Breast epithelium (tissue), 4 donors: Measurements from ENCODE around the gene SARM1. TPM values are rescaled to one million over a fixed set of nuclear protein-coding genes. Genes with fewer than 3 reads are reported as not detected.

Experiments used
- DNase-seq, 2 donors: peaks; one replicate each; pipeline ENCODE4 v3.0.0-alpha.2; 2019; ENCODE audit warnings: low spot score in 2 of 2
- H3K27ac ChIP-seq, 2 donors: fragments of 200-600 bp; sonication (generic) in 1 of 2; one replicate each; pipeline ENCODE4 v1.5.1; 2016 to 2019; ENCODE audit warnings: mild to moderate bottlenecking in 1 of 2
- H3K27me3 ChIP-seq, 2 donors: fragments of 200-600 bp; sonication (generic) in 1 of 2; one replicate each; pipeline versions ENCODE4 v1.5.1 to v1.6.0; 2017 to 2019; ENCODE audit warnings: control low read depth in 1 of 2, mild to moderate bottlenecking in 1 of 2
- H3K36me3 ChIP-seq: fragments of 200-600 bp; one replicate; pipeline ENCODE4 v1.5.1; 2019
- H3K4me1 ChIP-seq, 2 donors: fragments of 200-600 bp; sonication (generic); one replicate each; pipeline ENCODE4 v1.5.1; 2016 to 2019; ENCODE audit warnings: control low read depth in 1 of 2
- H3K4me3 ChIP-seq, 3 donors: fragments of 200-600 bp; sonication (generic); 1 replicate in 2 of 3; 2 replicates in 1 of 3; pipeline ENCODE4 v1.5.1; 2016 to 2019; ENCODE audit warnings: mild to moderate bottlenecking in 3 of 3, moderate library complexity in 2 of 3
- H3K9me3 ChIP-seq, 2 donors: fragments of 200-600 bp; sonication (generic) in 1 of 2; one replicate each; pipeline ENCODE4 v1.5.1; 2016 to 2019; ENCODE audit warnings: control low read depth in 1 of 2
- CTCF ChIP-seq, 3 donors: fragments of 450-650 bp; IDR thresholded peaks; one replicate each; pipeline ENCODE4 v1.5.1; 2016 to 2017; ENCODE audit warnings: antibody characterized with exemption in 3 of 3, mild to moderate bottlenecking in 3 of 3, moderate library complexity in 3 of 3
- POLR2A ChIP-seq: fragments of 450-650 bp; IDR thresholded peaks from one replicate; pipeline ENCODE4 v1.6.1; 2016; ENCODE audit warnings: antibody characterized with exemption, mild to moderate bottlenecking, moderate library complexity
- POLR2AphosphoS5 ChIP-seq, 3 donors: sonication (generic); formaldehyde crosslinking; IDR thresholded peaks; one replicate each; pipeline ENCODE4 v1.6.1; 2017; ENCODE audit warnings: antibody characterized with exemption in 3 of 3
- intact Hi-C: fragments of 100-400 bp; cut with DNase I; formaldehyde crosslinking; loops from one replicate; pipeline ENCODE4 v1.15.1; 2023; ENCODE audit warnings: low total_unique reads
- total RNA-seq, 3 donors: library from RNA; depleted of rRNA; stranded (reverse); fragments of >200 nt; gene quantifications; one replicate each; pipeline ENCODE4 v1.1.0, GENCODE V29; 2016

SARM1 gene
- total RNA-seq, 3 donors from 2014 or later, result 6.4 to 14.3 (median 13.8) TPM

DNA sequence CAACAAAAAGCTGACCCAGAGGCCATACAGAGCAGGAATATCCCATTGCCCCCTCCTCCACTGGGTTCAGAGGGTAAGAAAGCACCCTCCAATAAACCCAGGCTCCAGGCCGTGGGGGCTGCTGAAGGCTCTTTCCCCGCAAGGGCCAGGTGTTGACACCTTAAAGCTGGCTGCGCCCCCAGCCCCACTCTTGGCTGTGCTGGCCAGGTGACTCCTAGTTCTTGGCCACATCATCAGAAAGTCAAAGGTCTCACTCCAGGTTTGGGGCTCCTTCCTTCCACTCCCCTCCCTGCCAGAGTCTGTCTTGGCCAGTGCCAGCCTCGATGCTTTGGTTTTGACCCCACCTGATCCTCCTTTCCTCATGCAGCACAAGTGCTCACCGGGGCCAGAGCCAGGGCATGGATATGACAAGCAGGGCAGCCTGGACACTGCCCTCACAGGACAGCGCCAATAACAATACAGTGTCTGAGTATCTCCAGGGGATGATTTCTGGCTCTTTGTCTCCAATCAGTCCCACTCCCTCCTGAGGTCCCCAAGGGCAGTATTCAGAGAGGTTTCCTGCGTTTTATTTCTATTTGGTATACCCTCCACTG, 26.3 kb downstream of the SARM1 start:
- TF ChIP-seq CTCF (IDR thresholded peaks at IDR 0.05) (no peak), POLR2A (no peak), POLR2AphosphoS5 (IDR thresholded peaks at IDR 0.05) (no peak)
- intact Hi-C loops, result no loop called here
- no peaks in the 10 kb centered on the region for H3K27me3 ChIP-seq
- DNase-seq, result no peak
- no peaks in the 10 kb centered on the region for H3K36me3 ChIP-seq
- no peaks in the 10 kb centered on the region for H3K4me1 ChIP-seq
- H3K4me3 ChIP-seq, result no peak overlapping the region
- H3K27ac ChIP-seq, result no peak overlapping the region
- H3K9me3 ChIP-seq, result no peaks in the 10 kb centered on the region

DNA sequence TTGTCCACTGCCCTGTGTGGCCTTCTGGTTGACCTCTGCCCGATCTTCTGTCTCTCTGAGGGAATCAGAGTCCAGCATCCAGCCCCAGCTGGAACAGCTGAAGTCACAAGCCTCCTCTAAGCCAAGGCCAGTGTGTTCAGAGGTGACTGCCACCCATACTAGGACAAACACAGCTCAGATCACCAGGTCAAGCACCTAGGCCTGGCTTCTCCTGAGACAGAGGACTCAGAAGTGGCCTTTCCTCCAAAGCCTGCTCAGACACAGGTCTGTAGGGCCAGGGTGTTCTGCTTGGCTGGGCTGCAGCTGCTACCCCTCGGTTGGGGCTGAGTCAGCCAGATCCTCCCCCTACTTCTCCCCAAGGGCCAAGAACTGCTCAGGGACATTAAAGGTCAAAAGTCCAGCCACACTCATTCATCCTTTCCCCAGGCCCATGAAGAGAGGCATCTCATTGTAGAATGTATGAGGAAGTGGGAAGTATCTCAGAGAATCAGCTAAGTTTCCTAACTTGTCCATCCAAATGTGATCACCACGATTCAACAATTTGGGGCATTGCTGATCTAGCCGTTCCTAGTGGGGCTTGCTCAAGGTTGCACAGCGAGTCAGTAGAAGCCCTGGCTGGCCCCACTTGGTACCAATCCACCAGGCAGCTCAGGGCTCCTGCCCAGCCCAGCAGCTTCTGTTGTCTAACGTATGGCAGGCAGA, 26.9 kb downstream of the SARM1 start:
- Histone ChIP-seq H3K4me1 (no peaks in the 10 kb centered on the region), H3K4me3 (no peak overlapping the region), H3K9me3 (no peaks in the 10 kb centered on the region), H3K36me3 (no peaks in the 10 kb centered on the region), H3K27ac (peak overlapping the region in 1 of 2 donors; percentile 25), H3K27me3 (no peaks in the 10 kb centered on the region)
- no peak for DNase-seq
- intact Hi-C loops, result no loop called here
- TF ChIP-seq POLR2AphosphoS5 (IDR thresholded peaks at IDR 0.05) (no peak), CTCF (IDR thresholded peaks at IDR 0.05) (no peak), POLR2A (no peak)

GRCh38 chr17:28399808-28400207, 28.3 kb downstream of the SARM1 start:
- intact Hi-C loops, result no loop called here
- H3K4me3 ChIP-seq, result no peak overlapping the region
- no peak for DNase-seq

DNA sequence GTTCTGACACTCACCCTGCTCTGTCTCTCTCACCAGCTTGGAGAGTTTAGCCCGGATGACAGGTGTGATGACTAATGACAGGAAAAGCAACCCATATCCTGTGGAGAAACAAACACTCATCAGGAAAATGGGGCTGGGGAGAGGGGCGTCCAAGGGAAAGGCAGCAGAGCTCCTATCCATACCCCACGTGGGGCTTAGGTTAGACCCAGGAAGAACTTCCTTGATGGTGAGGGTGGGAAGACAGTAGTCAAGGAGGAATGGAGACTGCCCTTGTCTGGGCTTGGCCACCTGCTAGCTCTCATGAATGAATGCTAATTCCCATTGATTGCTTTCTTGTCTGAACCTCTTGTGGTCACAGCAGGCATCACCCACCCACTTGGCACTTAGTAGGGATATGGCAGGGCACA, 30.7 kb downstream of the SARM1 start:
- H3K4me3 ChIP-seq, result no peak overlapping the region
- DNase-seq, result no peak
- H3K9me3 ChIP-seq, result no peaks in the 10 kb centered on the region
- intact Hi-C loops, result no loop called here
- no peaks in the 10 kb centered on the region for H3K27me3 ChIP-seq
- H3K4me1 ChIP-seq, result peaks cover 0 to 3% of the 10 kb centered on the region in 2 donors
- TF ChIP-seq POLR2A, result no peak
- H3K27ac ChIP-seq, result no peak overlapping the region
- H3K36me3 ChIP-seq, result no peaks in the 10 kb centered on the region

More at GRCh38 chr17:28399808-28400207, 28.3 kb downstream of the SARM1 start:
- Histone ChIP-seq H3K27me3 (no peaks in the 10 kb centered on the region), H3K4me1 (no peaks in the 10 kb centered on the region), H3K27ac (no peak overlapping the region), H3K9me3 (no peaks in the 10 kb centered on the region), H3K36me3 (no peaks in the 10 kb centered on the region)
- TF ChIP-seq POLR2AphosphoS5 (IDR thresholded peaks at IDR 0.05), result no peak

GRCh38 chr17:28402844-28403243, 31.4 kb downstream of the SARM1 start:
- Histone ChIP-seq H3K27me3 (no peaks in the 10 kb centered on the region), H3K27ac (no peak overlapping the region), H3K36me3 (no peaks in the 10 kb centered on the region), H3K9me3 (no peaks in the 10 kb centered on the region), H3K4me1 (peaks cover 0 to 3% of the 10 kb centered on the region in 2 donors), H3K4me3 (no peak overlapping the region)
- TF ChIP-seq POLR2AphosphoS5 (IDR thresholded peaks at IDR 0.05), result no peak
- TF ChIP-seq POLR2A, result no peak
- no peak for TF ChIP-seq CTCF (IDR thresholded peaks at IDR 0.05)
- intact Hi-C loops, result no loop called here
- no peak for DNase-seq

GRCh38 chr17:28404007-28404406, 32.5 kb downstream of the SARM1 start:
- H3K4me3 ChIP-seq, result peak overlapping the region in 1 of 3 donors; percentile 99
- intact Hi-C loops, result no loop called here
- no peak for DNase-seq
- H3K9me3 ChIP-seq, result no peaks in the 10 kb centered on the region
- no peak overlapping the region for H3K27ac ChIP-seq
- no peak for TF ChIP-seq POLR2A
- no peak for TF ChIP-seq CTCF (IDR thresholded peaks at IDR 0.05)
- no peak for TF ChIP-seq POLR2AphosphoS5 (IDR thresholded peaks at IDR 0.05)
- no peaks in the 10 kb centered on the region for H3K27me3 ChIP-seq
- H3K4me1 ChIP-seq, result peaks cover 0 to 3% of the 10 kb centered on the region in 2 donors
- no peaks in the 10 kb centered on the region for H3K36me3 ChIP-seq
